Measurements from ENCODE around the gene MSI2. TPM values are rescaled to one million over a fixed set of nuclear protein-coding genes. Genes with fewer than 3 reads are reported as not detected.

MSI2 gene
- total and polyA plus RNA-seq, 2 donors, result 19.0 to 43.4 TPM

- no peak for DNase-seq (ENCODE audit: extremely low spot score)
- Histone ChIP-seq H3K4me1 (ENCODE audit: insufficient read depth) (no peaks in the 10 kb centered on the region), H3K4me3 (ENCODE audit: low read depth, low read length) (no peak overlapping the region)
Observed at GRCh38 chr17:57662041-57662440, 405.7 kb downstream of the MSI2 start.

DNA sequence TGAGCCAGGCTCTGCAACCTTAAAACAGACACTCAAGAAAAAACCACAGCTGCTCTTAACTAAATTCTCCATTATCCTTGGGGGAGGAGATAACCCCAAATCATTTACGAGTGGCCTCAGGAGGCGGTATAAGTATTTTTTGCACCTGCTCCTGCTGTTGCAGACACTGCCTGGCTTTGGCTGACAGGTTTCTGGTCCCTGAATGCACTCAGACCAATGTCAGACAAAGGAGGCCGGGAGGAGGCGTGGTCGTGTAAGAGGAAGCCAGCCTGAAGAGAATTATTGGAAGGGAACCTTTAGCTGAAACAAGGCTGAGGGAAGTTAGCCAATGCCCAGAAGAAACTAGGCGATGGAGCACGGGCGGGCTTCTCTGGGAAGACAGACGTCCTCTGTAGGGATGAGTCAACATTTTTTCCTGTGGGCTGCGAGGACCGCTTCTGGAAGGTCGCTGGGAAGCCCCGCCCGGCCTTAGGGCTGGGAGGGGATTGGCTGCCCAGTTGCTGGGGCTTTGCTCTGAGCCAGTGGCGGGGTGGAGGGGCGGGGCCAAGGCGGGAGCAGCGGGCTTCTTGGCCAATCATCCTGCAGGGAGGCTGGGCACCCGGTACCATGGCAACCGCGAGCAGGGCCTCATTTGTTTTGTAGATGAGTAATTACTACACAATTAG is 406.5 kb downstream of the MSI2 start:
- H3K4me1 ChIP-seq (ENCODE audit: insufficient read depth), result no peaks in the 10 kb centered on the region
- WGBS, result 8% methylated on average over 21 of the region's 21 CpGs
- H3K27ac ChIP-seq (ENCODE audit: low read depth), result no peak overlapping the region
- no peak overlapping the region for H3K4me3 ChIP-seq (ENCODE audit: low read depth, low read length)
- H3K36me3 ChIP-seq (ENCODE audit: insufficient read depth), result no peaks in the 10 kb centered on the region
- peak; percentile 90 for DNase-seq (ENCODE audit: extremely low spot score)

More at GRCh38 chr17:57662041-57662440, 405.7 kb downstream of the MSI2 start:
- WGBS, result 69% methylated on average over 2 of the region's 2 CpGs
- Histone ChIP-seq H3K36me3 (ENCODE audit: insufficient read depth) (no peaks in the 10 kb centered on the region), H3K27ac (ENCODE audit: low read depth) (no peak overlapping the region)

GRCh38 chr17:57663326-57664070 is 407.2 kb downstream of the MSI2 start:
- no peak for DNase-seq (ENCODE audit: extremely low spot score)
- Histone ChIP-seq H3K4me3 (ENCODE audit: low read depth, low read length) (no peak overlapping the region), H3K36me3 (ENCODE audit: insufficient read depth) (no peaks in the 10 kb centered on the region), H3K4me1 (ENCODE audit: insufficient read depth) (no peaks in the 10 kb centered on the region), H3K27ac (ENCODE audit: low read depth) (peak overlapping the region; percentile 70)
- 72% methylated on average over 14 of the region's 14 CpGs for WGBS

DNA sequence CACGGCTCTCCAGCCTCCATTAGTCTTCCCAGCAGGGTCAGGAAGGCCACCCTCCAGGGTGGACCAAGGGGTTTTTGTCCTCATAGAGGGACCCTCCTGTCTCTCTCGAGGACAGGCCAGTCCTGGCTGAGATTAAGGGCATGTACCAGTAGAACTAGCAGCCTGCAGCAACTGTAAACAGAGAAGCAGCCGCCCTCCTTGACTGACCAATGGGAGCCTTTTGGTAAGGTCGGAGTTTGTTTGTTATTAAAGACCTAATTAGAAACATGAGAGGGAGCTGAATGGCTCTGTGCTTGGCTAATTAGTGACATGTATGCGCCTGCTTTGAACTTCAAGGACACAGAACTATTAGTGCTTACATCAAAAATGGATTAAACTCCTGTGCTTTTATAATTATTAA is 408.8 kb downstream of the MSI2 start:
- Histone ChIP-seq H3K36me3 (ENCODE audit: insufficient read depth) (no peaks in the 10 kb centered on the region), H3K27ac (ENCODE audit: low read depth) (no peak overlapping the region), H3K4me3 (ENCODE audit: low read depth, low read length) (no peak overlapping the region), H3K4me1 (ENCODE audit: insufficient read depth) (no peaks in the 10 kb centered on the region)
- no peak for DNase-seq (ENCODE audit: extremely low spot score)
- WGBS, result 74% methylated on average over 5 of the region's 5 CpGs

GRCh38 chr17:57665696-57666095 is 409.4 kb downstream of the MSI2 start:
- H3K4me1 ChIP-seq (ENCODE audit: insufficient read depth), result no peaks in the 10 kb centered on the region
- WGBS, result 73% methylated on average over 4 of the region's 4 CpGs
- H3K36me3 ChIP-seq (ENCODE audit: insufficient read depth), result no peaks in the 10 kb centered on the region
- no peak overlapping the region for H3K4me3 ChIP-seq (ENCODE audit: low read depth, low read length)
- peak overlapping the region; percentile 19 for H3K27ac ChIP-seq (ENCODE audit: low read depth)
- no peak for DNase-seq (ENCODE audit: extremely low spot score)

- Histone ChIP-seq H3K4me3 (ENCODE audit: low read depth, low read length) (no peak overlapping the region), H3K36me3 (ENCODE audit: insufficient read depth) (no peaks in the 10 kb centered on the region), H3K4me1 (ENCODE audit: insufficient read depth) (no peaks in the 10 kb centered on the region), H3K27ac (ENCODE audit: low read depth) (no peak overlapping the region)
- DNase-seq (ENCODE audit: extremely low spot score), result no peak
- 87% methylated on average over 5 of the region's 5 CpGs for WGBS
Observed at GRCh38 chr17:57666201-57666870, 410.0 kb downstream of the MSI2 start.

DNA sequence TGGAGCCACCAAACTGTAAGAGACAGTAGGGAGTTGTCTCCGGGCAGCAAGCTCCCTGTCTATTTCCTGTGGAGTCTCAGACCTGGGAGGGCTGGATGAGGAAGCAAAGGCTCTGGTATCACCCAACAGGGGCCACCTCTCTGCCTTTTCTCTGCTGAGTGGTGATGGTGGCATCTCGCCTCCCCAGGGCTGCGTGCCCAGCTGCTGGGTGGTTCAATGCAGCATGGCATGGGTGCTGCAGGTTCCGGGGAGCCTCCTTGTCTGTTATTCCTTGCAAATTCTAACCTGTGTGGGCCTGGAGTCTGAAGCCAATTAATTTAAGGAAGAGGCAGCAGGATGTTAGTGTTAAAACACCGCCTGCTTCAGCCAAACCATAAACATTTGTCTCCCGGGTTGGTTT is 410.6 kb downstream of the MSI2 start:
- DNase-seq (ENCODE audit: extremely low spot score), result no peak
- no peak overlapping the region for H3K27ac ChIP-seq (ENCODE audit: low read depth)
- H3K4me3 ChIP-seq (ENCODE audit: low read depth, low read length), result no peak overlapping the region
- 85% methylated on average over 6 of the region's 6 CpGs for WGBS
- no peaks in the 10 kb centered on the region for H3K36me3 ChIP-seq (ENCODE audit: insufficient read depth)
- H3K4me1 ChIP-seq (ENCODE audit: insufficient read depth), result no peaks in the 10 kb centered on the region

GRCh38 chr17:57667461-57667923 is 411.2 kb downstream of the MSI2 start:
- 84% methylated on average over 6 of the region's 6 CpGs for WGBS
- H3K27ac ChIP-seq (ENCODE audit: low read depth), result no peak overlapping the region
- H3K36me3 ChIP-seq (ENCODE audit: insufficient read depth), result no peaks in the 10 kb centered on the region
- H3K4me1 ChIP-seq (ENCODE audit: insufficient read depth), result no peaks in the 10 kb centered on the region
- H3K4me3 ChIP-seq (ENCODE audit: low read depth, low read length), result no peak overlapping the region
- no peak for DNase-seq (ENCODE audit: extremely low spot score)

DNA sequence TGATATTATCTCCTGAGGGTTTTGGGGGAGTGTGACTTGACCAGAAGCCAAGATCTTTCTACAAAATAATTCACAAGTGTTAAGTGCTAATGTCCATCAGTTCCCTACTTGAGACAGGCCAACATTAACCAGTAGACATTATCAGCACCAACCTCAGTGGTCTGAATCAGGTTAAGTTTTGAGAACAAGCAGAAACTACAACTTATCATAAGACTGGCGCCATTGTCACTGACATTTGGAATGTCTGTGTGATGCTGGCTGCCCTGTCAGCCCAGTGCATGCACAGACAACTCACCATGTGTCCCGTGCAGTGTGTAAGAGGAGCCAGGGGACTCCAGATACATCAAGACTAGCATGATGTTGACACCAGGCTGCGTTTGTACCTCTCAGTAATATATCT is 412.0 kb downstream of the MSI2 start:
- WGBS, result 95% methylated on average over 3 of the region's 3 CpGs
- Histone ChIP-seq H3K4me1 (ENCODE audit: insufficient read depth) (no peaks in the 10 kb centered on the region), H3K36me3 (ENCODE audit: insufficient read depth) (no peaks in the 10 kb centered on the region), H3K4me3 (ENCODE audit: low read depth, low read length) (no peak overlapping the region), H3K27ac (ENCODE audit: low read depth) (no peak overlapping the region)
- DNase-seq (ENCODE audit: extremely low spot score), result no peak

DNA sequence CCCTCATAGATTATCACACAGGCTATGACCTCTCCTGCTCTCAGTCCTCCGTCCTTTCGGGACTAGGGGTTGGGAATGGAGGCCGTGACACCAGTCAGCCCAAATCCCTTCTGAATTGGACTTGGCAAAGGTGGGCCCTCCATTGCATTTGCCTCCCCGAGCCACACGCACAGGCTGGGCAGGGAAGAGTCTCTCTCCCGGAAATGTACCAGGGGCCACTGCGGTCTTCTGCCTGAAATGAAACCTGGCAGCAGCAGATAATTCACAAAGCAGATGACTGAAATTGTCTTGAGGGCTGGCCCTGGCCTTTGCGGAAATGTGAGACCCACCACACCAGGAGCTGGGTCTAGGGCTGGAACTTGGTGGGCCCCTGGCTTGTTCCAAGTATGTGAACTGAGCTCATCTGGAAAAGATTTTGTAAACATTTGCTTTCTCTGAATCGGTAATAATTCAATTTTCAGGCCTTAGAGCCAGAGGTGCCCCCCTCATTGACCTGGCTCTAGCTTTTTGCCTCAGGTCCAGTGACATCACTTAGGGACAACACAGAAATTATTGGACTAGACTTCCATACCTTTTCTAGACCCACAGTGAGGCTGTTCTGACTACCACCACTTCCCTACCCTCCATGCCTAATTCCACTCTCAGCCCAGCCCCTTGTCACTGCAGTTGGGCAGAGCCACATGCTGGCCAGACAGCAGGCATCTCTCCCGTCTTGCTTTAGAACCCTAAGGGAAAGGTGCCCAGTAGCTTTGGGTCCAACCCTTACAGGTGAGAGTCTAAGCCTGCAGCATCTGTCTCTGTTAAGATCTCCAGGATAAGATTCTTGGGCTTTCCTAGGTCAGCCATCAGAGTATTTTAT is 413.6 kb downstream of the MSI2 start:
- Histone ChIP-seq H3K4me1 (ENCODE audit: insufficient read depth) (no peaks in the 10 kb centered on the region), H3K4me3 (ENCODE audit: low read depth, low read length) (no peak overlapping the region), H3K27ac (ENCODE audit: low read depth) (no peak overlapping the region), H3K36me3 (ENCODE audit: insufficient read depth) (no peaks in the 10 kb centered on the region)
- 81% methylated on average over 10 of the region's 10 CpGs for WGBS
- no peak for DNase-seq (ENCODE audit: extremely low spot score)

DNA sequence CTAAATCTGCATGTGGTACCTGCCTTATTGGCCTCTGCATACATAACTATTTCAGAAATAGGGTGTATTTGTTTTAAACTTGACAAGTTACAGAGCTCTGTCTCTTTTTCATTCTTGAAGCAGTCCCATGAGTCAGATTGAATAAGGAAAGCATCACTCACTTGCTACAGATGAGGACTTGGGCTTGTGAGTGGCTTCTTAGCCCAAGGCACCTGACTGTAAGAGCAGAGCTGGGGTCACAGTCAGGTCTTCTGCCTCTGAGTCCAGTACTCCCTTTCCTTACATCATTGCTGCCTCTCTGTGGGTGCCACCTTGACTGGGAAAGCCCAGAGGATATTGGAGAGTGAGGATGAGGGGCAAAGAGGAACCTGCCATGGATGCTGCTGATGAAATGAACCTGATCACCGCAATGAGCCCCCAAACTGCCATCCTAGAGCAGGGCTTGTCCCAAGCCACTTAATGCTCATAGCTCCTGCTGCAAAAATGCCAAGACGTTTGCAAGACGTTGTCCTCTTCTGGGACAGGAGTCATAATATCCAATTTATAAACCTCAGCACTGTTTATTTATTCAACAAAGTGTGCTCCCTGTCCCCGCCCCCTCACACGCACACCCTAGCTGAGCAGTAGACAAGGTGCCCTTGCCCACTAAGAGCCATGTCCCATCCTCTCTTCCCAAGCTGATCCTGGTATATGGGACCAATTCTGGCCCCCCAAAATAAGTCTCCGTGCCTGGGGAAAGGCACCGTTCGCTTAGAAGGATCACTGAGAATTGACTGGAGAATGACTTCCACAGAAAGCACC is 414.6 kb downstream of the MSI2 start:
- DNase-seq (ENCODE audit: extremely low spot score), result no peak
- no peaks in the 10 kb centered on the region for H3K36me3 ChIP-seq (ENCODE audit: insufficient read depth)
- H3K4me1 ChIP-seq (ENCODE audit: insufficient read depth), result no peaks in the 10 kb centered on the region
- no peak overlapping the region for H3K4me3 ChIP-seq (ENCODE audit: low read depth, low read length)
- 85% methylated on average over 8 of the region's 8 CpGs for WGBS
- no peak overlapping the region for H3K27ac ChIP-seq (ENCODE audit: low read depth)

DNA sequence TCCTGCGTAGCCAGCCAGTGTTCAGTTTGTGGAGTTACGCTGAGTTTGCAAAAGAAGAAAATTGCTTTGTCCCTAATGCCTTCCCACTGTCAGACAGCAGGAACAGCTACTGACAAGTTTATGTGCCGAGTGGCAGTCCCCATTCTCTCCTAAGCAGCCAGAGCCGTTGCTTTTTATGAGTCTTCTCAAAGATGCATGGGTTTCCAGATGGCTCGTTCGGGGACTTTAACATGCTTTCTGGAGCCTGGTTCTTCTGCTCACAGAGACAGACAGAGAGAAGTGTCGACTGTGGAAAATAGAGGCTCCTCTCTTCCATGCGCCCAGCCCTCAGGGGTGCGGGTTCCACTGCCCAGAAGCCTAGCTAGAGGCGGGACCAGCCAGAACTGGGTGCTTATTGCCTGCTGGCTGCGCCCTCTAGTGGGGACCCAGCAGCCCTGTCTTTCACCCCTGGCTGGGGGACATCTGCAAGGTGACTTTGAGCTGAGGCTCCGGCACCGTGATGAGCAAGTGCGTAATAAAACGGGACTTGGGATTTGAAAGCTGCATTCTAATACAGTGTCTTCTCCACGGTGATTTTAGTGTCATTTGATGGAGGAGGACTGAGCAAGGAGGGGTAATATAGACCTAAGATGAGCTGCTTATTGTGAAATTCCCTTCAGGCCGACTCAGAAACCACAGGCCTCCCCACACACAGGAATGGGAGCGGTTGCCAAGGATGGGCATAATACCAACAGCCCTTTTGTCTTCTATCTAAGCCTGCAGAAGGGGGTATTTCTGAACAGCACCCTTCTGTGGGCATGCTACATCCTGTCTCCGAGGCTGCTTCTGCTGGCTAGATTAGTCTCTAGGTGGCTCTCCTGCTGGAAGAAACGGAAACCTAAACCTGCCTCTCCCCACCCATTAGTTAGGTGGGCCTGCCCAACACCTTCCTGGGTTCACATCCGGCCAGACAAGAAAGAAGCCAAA is 415.6 kb downstream of the MSI2 start:
- no peaks in the 10 kb centered on the region for H3K36me3 ChIP-seq (ENCODE audit: insufficient read depth)
- 35% methylated on average over 21 of the region's 21 CpGs for WGBS
- H3K4me1 ChIP-seq (ENCODE audit: insufficient read depth), result no peaks in the 10 kb centered on the region
- no peak overlapping the region for H3K4me3 ChIP-seq (ENCODE audit: low read depth, low read length)
- DNase-seq (ENCODE audit: extremely low spot score), result peak; percentile 25
- no peak overlapping the region for H3K27ac ChIP-seq (ENCODE audit: low read depth)
